ENCODE data around the gene DSG2. TPM values are rescaled to one million over a fixed set of nuclear protein-coding genes. Genes with fewer than 3 reads are reported as not detected.

Gene DSG2
- polyA plus RNA-seq, 3 donors: not detected

DNA sequence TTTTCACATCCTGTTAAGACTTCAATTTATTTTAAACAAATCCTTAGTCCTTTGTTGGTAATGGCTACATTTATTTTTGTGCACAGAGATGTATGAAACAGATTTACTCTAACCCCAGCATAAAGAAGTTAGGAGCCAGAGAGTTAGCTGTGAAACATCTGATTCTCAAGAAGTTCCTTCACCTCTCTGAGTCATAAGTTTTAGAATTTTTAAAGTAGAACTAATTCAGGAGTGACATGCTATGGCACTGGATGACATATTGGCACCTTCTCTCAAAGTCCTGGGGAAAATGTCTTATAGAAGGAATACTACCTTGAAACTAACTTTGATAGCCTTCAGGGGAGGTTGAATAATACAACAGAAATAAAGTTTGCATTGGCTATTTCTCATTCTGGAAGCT is 6.4 kb upstream of the DSG2 start:
- Histone ChIP-seq H3K79me2 (ENCODE audit: insufficient read depth, low read length) (no peaks in the 10 kb centered on the region), H4K20me1 (ENCODE audit: insufficient read depth, low read length) (no peaks in the 10 kb centered on the region), H3K4me1 (ENCODE audit: control insufficient read depth in 1 of 2, insufficient read depth in 2 of 2, low read length in 2 of 2) (no peaks in the 10 kb centered on the region), H3K9me3 (replicated peaks in 1 of 2; ENCODE audit: control insufficient read depth in 1 of 2, insufficient read depth in 1 of 2, low read length in 2 of 2) (no peaks in the 10 kb centered on the region), H2AFZ (ENCODE audit: insufficient read depth, low read depth, low read length, poor library complexity, severe bottlenecking) (no peak overlapping the region), H3K4me3 (replicated peaks in 1 of 3; ENCODE audit: low read depth in 2 of 3, low read length in 3 of 3) (no peak overlapping the region), H3K9ac (ENCODE audit: insufficient read depth, low read length, poor library complexity, severe bottlenecking) (no peak overlapping the region), H3K4me2 (replicated peaks; ENCODE audit: extremely low read depth, low read length, poor library complexity, severe bottlenecking) (no peak overlapping the region), H3K27ac (ENCODE audit: low read depth in 1 of 2, low read length in 2 of 2) (no peak overlapping the region), H3K27me3 (ENCODE audit: control insufficient read depth in 2 of 2, insufficient read depth in 2 of 2, low read length in 2 of 2) (peaks cover 8 to 18% of the 10 kb centered on the region in 2 donors), H3K36me3 (replicated peaks in 1 of 2; ENCODE audit: control insufficient read depth in 1 of 2, insufficient read depth in 2 of 2, low read length in 2 of 2) (no peaks in the 10 kb centered on the region)
- no peaks in the 10 kb centered on the region for H3K36me3 Mint-ChIP-seq
- H3K27me3 Mint-ChIP-seq (ENCODE audit: low read depth in 3 of 3): peaks cover 4 to 11% (median 9%) of the 10 kb centered on the region in 3 donors
- no peak for DNase-seq
- H3K4me1 Mint-ChIP-seq: no peaks in the 10 kb centered on the region
- peaks cover 0 to 4% (median 2%) of the 10 kb centered on the region in 7 donors for H3K9me3 Mint-ChIP-seq
- no peak overlapping the region for H3K4me3 Mint-ChIP-seq
- intact Hi-C loops (cut with micrococcal nuclease): no loop called here
- no peak overlapping the region for H3K27ac Mint-ChIP-seq
- TF ChIP-seq, protein P1, sequence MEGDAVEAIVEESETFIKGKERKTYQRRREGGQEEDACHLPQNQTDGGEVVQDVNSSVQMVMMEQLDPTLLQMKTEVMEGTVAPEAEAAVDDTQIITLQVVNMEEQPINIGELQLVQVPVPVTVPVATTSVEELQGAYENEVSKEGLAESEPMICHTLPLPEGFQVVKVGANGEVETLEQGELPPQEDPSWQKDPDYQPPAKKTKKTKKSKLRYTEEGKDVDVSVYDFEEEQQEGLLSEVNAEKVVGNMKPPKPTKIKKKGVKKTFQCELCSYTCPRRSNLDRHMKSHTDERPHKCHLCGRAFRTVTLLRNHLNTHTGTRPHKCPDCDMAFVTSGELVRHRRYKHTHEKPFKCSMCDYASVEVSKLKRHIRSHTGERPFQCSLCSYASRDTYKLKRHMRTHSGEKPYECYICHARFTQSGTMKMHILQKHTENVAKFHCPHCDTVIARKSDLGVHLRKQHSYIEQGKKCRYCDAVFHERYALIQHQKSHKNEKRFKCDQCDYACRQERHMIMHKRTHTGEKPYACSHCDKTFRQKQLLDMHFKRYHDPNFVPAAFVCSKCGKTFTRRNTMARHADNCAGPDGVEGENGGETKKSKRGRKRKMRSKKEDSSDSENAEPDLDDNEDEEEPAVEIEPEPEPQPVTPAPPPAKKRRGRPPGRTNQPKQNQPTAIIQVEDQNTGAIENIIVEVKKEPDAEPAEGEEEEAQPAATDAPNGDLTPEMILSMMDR (IDR thresholded peaks at IDR 0.05): no peak

DNA sequence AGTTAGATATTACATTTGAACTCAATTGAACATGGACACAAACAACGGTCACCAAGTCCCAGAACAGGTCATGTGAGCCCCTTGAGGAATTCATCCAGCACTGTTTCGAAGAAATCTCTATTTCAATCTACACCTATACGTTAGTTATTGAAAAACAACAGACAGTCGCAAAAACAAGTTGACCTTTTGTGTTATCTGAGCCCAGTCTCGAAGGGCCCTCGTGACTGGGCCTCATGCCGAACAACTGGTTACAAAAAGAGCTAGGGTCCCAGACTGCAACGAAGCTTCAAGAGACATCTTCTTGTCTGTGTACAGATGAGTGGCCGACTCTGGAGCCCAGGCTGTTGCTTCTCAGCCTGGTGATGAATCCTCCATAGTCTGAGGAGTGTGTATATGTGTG is 5.3 kb upstream of the DSG2 start:
- no peaks in the 10 kb centered on the region for H4K20me1 ChIP-seq (ENCODE audit: insufficient read depth, low read length)
- H3K79me2 ChIP-seq (ENCODE audit: insufficient read depth, low read length): no peaks in the 10 kb centered on the region
- Mint-ChIP-seq H3K36me3 (no peaks in the 10 kb centered on the region), H3K4me1 (no peaks in the 10 kb centered on the region), H3K9me3 (peaks cover 0 to 8% (median 2%) of the 10 kb centered on the region in 7 donors), H3K27me3 (ENCODE audit: low read depth in 3 of 3) (peaks cover 15 to 22% (median 18%) of the 10 kb centered on the region in 3 donors), H3K4me3 (no peak overlapping the region), H3K27ac (no peak overlapping the region)
- no peaks in the 10 kb centered on the region for H3K9me3 ChIP-seq (replicated peaks in 1 of 2; ENCODE audit: control insufficient read depth in 1 of 2, insufficient read depth in 1 of 2, low read length in 2 of 2)
- H3K27ac ChIP-seq (ENCODE audit: low read depth in 1 of 2, low read length in 2 of 2): no peak overlapping the region
- DNase-seq: no peak
- intact Hi-C loops (cut with micrococcal nuclease): no loop called here
- H3K27me3 ChIP-seq (ENCODE audit: control insufficient read depth in 2 of 2, insufficient read depth in 2 of 2, low read length in 2 of 2): peaks cover 16 to 28% of the 10 kb centered on the region in 2 donors
- no peak overlapping the region for H3K4me2 ChIP-seq (replicated peaks; ENCODE audit: extremely low read depth, low read length, poor library complexity, severe bottlenecking)
- H2AFZ ChIP-seq (ENCODE audit: insufficient read depth, low read depth, low read length, poor library complexity, severe bottlenecking): no peak overlapping the region
- H3K36me3 ChIP-seq (replicated peaks in 1 of 2; ENCODE audit: control insufficient read depth in 1 of 2, insufficient read depth in 2 of 2, low read length in 2 of 2): no peaks in the 10 kb centered on the region
- TF ChIP-seq, protein P1 (IDR thresholded peaks at IDR 0.05): no peak
- 97% methylated on average over 8 of the region's 9 CpGs for WGBS (ENCODE audit: insufficient coverage)
- no peak overlapping the region for H3K4me3 ChIP-seq (replicated peaks in 1 of 3; ENCODE audit: low read depth in 2 of 3, low read length in 3 of 3)
- peaks cover 4% of the 10 kb centered on the region in 2 donors for H3K4me1 ChIP-seq (ENCODE audit: control insufficient read depth in 1 of 2, insufficient read depth in 2 of 2, low read length in 2 of 2)
- no peak overlapping the region for H3K9ac ChIP-seq (ENCODE audit: insufficient read depth, low read length, poor library complexity, severe bottlenecking)

Measured in CD14-positive monocyte (primary cell).